Neural progenitor cell (in vitro differentiated cells): Measurements from ENCODE around the gene LAMA2. TPM values are rescaled to one million over a fixed set of nuclear protein-coding genes. Genes with fewer than 3 reads are reported as not detected.

Experiments
- DNase-seq: peaks from one replicate; pipeline ENCODE4 v3.0.0-alpha.2; 2016; ENCODE audit warnings: low spot score
- H2AFZ ChIP-seq: fragments of 200-600 bp; sonication (generic); replicated peaks from 2 replicates; pipeline ENCODE4 v1.6.1; 2016; ENCODE audit warnings: antibody characterized with exemption
- H3F3A ChIP-seq: fragments of 200-600 bp; sonication (generic); 2 replicates; pipeline ENCODE4 v1.6.1; 2016; ENCODE audit warnings: antibody characterized with exemption, low read depth
- H3K27ac ChIP-seq: fragments of 200-600 bp; sonication (generic); 2 replicates; pipeline ENCODE4 v1.5.1; 2016; ENCODE audit warnings: mild to moderate bottlenecking
- H3K27me3 ChIP-seq: fragments of 200-600 bp; sonication (generic); 2 replicates; pipeline ENCODE4 v1.6.1; 2016; ENCODE audit warnings: mild to moderate bottlenecking, moderate library complexity
- H3K36me3 ChIP-seq: fragments of 200-600 bp; sonication (generic); 2 replicates; pipeline ENCODE4 v1.5.1; 2016
- H3K4me1 ChIP-seq: fragments of 200-600 bp; sonication (generic); 2 replicates; pipeline ENCODE4 v1.6.1; 2016; ENCODE audit warnings: mixed run types
- H3K4me2 ChIP-seq: fragments of 200-600 bp; sonication (generic); 2 replicates; pipeline ENCODE4 v1.6.1; 2016
- H3K4me3 ChIP-seq: fragments of 200-600 bp; sonication (generic); 2 replicates; pipeline ENCODE4 v1.5.1; 2016
- H3K79me2 ChIP-seq: fragments of 200-600 bp; sonication (generic); 2 replicates; pipeline ENCODE4 v1.6.1; 2016; ENCODE audit warnings: low read depth
- H3K9ac ChIP-seq: fragments of 200-600 bp; sonication (generic); 2 replicates; pipeline ENCODE4 v1.6.1; 2016
- H3K9me3 ChIP-seq: fragments of 200-600 bp; sonication (generic); 2 replicates; pipeline ENCODE4 v1.5.1; 2016; ENCODE audit warnings: low read depth
- H4K20me1 ChIP-seq: fragments of 200-600 bp; sonication (generic); 2 replicates; pipeline ENCODE4 v1.6.1; 2016; ENCODE audit warnings: low read depth
- H3K27ac Mint-ChIP-seq: 3 replicates; pipeline ENCODE4 v1.8.0; 2021; ENCODE audit warnings: mixed read lengths
- H3K27me3 Mint-ChIP-seq: 2 replicates; pipeline ENCODE4 v1.8.0; 2022; ENCODE audit warnings: low read depth, mild to moderate bottlenecking, inconsistent platforms, moderate library complexity, mixed read lengths; ENCODE audit not compliant: insufficient read depth
- H3K36me3 Mint-ChIP-seq: 3 replicates; pipeline ENCODE4 v1.8.0; 2021; ENCODE audit warnings: mixed read lengths
- H3K4me1 Mint-ChIP-seq: 3 replicates; pipeline ENCODE4 v1.8.0; 2021; ENCODE audit warnings: mixed read lengths
- H3K4me3 Mint-ChIP-seq: 3 replicates; pipeline ENCODE4 v1.8.0; 2021; ENCODE audit warnings: mild to moderate bottlenecking, moderate library complexity, mixed read lengths
- H3K9me3 Mint-ChIP-seq: 3 replicates; pipeline ENCODE4 v1.8.0; 2020; ENCODE audit warnings: mixed read lengths
- CTCF ChIP-seq: fragments of 200-600 bp; sonication (generic); IDR thresholded peaks from 2 replicates; pipeline ENCODE4 v1.5.1; 2017; ENCODE audit warnings: antibody characterized with exemption, mild to moderate bottlenecking
- EZH2 ChIP-seq: fragments of 200-600 bp; sonication (generic); IDR thresholded peaks from 2 replicates; pipeline ENCODE4 v1.6.1; 2017; ENCODE audit warnings: antibody characterized with exemption, mild to moderate bottlenecking, moderate library complexity
- EZH2phosphoT487 ChIP-seq: fragments of 200-600 bp; sonication (generic); IDR thresholded peaks from 2 replicates; pipeline ENCODE4 v1.6.1; 2017; ENCODE audit warnings: antibody characterized with exemption
- total RNA-seq: library from RNA; depleted of rRNA; stranded (reverse); fragments of >200 nt; gene quantifications from 2 replicates; pipeline ENCODE4 v1.2.3, GENCODE V29; 2015; ENCODE audit warnings: low replicate concordance

LAMA2 gene
- total RNA-seq, 1 donor from 2014 or later: 1.5 TPM

GRCh38 chr6:129253727-129254126 is 370.8 kb downstream of the LAMA2 start:
- H3K4me3 ChIP-seq: no peak overlapping the region
- no peak overlapping the region for H3K27ac ChIP-seq
- no peak overlapping the region for H3K4me2 ChIP-seq
- no peak overlapping the region for H2AFZ ChIP-seq
- Mint-ChIP-seq H3K27ac (no peak overlapping the region), H3K36me3 (no peaks in the 10 kb centered on the region), H3K4me1 (peaks cover 5% of the 10 kb centered on the region), H3K9me3 (no peaks in the 10 kb centered on the region), H3K4me3 (no peak overlapping the region), H3K27me3 (no peaks in the 10 kb centered on the region)
- no peak for DNase-seq
- H3K36me3 ChIP-seq: no peaks in the 10 kb centered on the region
- H3K9me3 ChIP-seq: no peaks in the 10 kb centered on the region
- no peak overlapping the region for H3K9ac ChIP-seq
- TF ChIP-seq EZH2: no peak
- TF ChIP-seq CTCF: no peak
- TF ChIP-seq EZH2phosphoT487: no peak
- H3K27me3 ChIP-seq: no peaks in the 10 kb centered on the region
- H3F3A ChIP-seq: no peaks in the 10 kb centered on the region
- no peaks in the 10 kb centered on the region for H4K20me1 ChIP-seq
- no peaks in the 10 kb centered on the region for H3K4me1 ChIP-seq
- no peaks in the 10 kb centered on the region for H3K79me2 ChIP-seq

- Histone ChIP-seq H3K4me1 (no peaks in the 10 kb centered on the region), H4K20me1 (no peaks in the 10 kb centered on the region), H3K27me3 (no peaks in the 10 kb centered on the region), H3K9ac (no peak overlapping the region), H3F3A (no peaks in the 10 kb centered on the region), H3K9me3 (no peaks in the 10 kb centered on the region), H3K4me2 (no peak overlapping the region), H3K36me3 (no peaks in the 10 kb centered on the region), H3K4me3 (no peak overlapping the region), H3K79me2 (no peaks in the 10 kb centered on the region), H2AFZ (no peak overlapping the region), H3K27ac (no peak overlapping the region)
- Mint-ChIP-seq H3K4me3 (no peak overlapping the region), H3K4me1 (no peaks in the 10 kb centered on the region), H3K36me3 (no peaks in the 10 kb centered on the region), H3K27me3 (no peaks in the 10 kb centered on the region), H3K9me3 (no peaks in the 10 kb centered on the region), H3K27ac (no peak overlapping the region)
- TF ChIP-seq EZH2phosphoT487 (no peak), CTCF (no peak), EZH2 (no peak)
- no peak for DNase-seq
These were observed 374.3 kb downstream of the LAMA2 start for GRCh38 chr6:129257196-129257595.

- Histone ChIP-seq H3K27ac (no peak overlapping the region), H2AFZ (no peak overlapping the region), H4K20me1 (no peaks in the 10 kb centered on the region), H3K9ac (no peak overlapping the region), H3K4me2 (no peak overlapping the region), H3K9me3 (no peaks in the 10 kb centered on the region), H3K4me3 (no peak overlapping the region), H3K4me1 (no peaks in the 10 kb centered on the region), H3K27me3 (no peaks in the 10 kb centered on the region), H3K36me3 (no peaks in the 10 kb centered on the region), H3K79me2 (no peaks in the 10 kb centered on the region), H3F3A (no peaks in the 10 kb centered on the region)
- H3K36me3 Mint-ChIP-seq: no peaks in the 10 kb centered on the region
- no peak overlapping the region for H3K27ac Mint-ChIP-seq
- TF ChIP-seq CTCF (no peak), EZH2phosphoT487 (no peak), EZH2 (no peak)
- no peaks in the 10 kb centered on the region for H3K9me3 Mint-ChIP-seq
- DNase-seq: no peak
- H3K4me1 Mint-ChIP-seq: no peaks in the 10 kb centered on the region
- H3K27me3 Mint-ChIP-seq: no peaks in the 10 kb centered on the region
- H3K4me3 Mint-ChIP-seq: no peak overlapping the region
These were observed 379.7 kb downstream of the LAMA2 start for GRCh38 chr6:129262661-129263060.

- no peaks in the 10 kb centered on the region for H3K4me1 Mint-ChIP-seq
- Histone ChIP-seq H2AFZ (no peak overlapping the region), H4K20me1 (no peaks in the 10 kb centered on the region), H3K27ac (no peak overlapping the region), H3K79me2 (no peaks in the 10 kb centered on the region), H3K9me3 (no peaks in the 10 kb centered on the region), H3K4me1 (no peaks in the 10 kb centered on the region), H3K9ac (no peak overlapping the region), H3K36me3 (no peaks in the 10 kb centered on the region), H3K27me3 (no peaks in the 10 kb centered on the region), H3F3A (no peaks in the 10 kb centered on the region), H3K4me2 (no peak overlapping the region), H3K4me3 (no peak overlapping the region)
- H3K4me3 Mint-ChIP-seq: no peak overlapping the region
- no peak overlapping the region for H3K27ac Mint-ChIP-seq
- no peak for DNase-seq
- no peaks in the 10 kb centered on the region for H3K27me3 Mint-ChIP-seq
- TF ChIP-seq EZH2: no peak
- no peak for TF ChIP-seq EZH2phosphoT487
- TF ChIP-seq CTCF: no peak
- no peaks in the 10 kb centered on the region for H3K9me3 Mint-ChIP-seq
- H3K36me3 Mint-ChIP-seq: no peaks in the 10 kb centered on the region
These were observed 380.2 kb downstream of the LAMA2 start for GRCh38 chr6:129263176-129263575.
